Measurements from ENCODE around the gene RAD23B.

The RAD23B gene

DNA sequence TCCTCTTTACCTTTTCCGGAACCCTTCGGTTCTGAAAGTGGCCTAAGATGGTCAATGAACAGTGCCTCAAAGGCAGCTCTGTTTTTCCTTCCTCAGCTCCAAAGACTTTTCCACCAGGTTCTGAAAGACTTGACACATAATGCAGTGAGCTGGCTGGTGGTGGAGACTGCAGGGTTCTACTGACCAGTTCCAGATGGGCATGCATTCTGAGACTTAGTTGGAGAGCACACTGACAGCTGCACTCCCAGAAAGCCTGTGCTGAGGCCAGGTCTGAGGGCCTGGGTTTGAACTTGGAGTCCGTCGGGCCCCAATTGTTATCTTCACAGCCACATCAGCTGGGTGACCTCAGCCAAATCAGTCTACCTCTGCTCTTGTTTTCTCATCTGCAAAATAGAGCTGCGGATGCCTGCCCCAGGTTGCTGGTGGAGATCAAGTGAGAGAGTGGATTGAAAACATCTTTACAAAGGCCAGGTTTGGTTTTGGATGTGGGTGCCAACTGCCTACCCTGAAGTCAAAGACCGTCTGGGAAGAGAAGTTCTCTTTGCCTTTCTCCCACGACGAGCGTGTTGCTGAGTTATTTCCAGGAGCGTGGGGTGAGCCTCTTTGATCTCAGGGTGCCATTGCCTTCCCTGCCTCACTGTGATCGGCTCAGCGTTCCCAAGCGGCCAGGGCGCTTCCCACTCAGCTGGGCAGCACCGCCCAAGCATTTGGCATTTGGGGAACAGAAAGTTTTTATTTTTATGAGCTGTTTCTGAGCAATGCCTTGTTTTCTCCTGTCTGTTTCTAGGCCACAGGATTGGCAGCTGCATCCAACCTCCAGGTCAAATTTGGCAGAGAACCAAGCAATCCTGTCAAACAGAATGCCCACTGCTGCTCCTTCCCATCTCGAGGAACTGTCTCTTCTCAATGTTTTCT, 54.9 kb downstream of the RAD23B start:
- DNase-seq = peak in 1 of 3 donors; percentile 8

DNA sequence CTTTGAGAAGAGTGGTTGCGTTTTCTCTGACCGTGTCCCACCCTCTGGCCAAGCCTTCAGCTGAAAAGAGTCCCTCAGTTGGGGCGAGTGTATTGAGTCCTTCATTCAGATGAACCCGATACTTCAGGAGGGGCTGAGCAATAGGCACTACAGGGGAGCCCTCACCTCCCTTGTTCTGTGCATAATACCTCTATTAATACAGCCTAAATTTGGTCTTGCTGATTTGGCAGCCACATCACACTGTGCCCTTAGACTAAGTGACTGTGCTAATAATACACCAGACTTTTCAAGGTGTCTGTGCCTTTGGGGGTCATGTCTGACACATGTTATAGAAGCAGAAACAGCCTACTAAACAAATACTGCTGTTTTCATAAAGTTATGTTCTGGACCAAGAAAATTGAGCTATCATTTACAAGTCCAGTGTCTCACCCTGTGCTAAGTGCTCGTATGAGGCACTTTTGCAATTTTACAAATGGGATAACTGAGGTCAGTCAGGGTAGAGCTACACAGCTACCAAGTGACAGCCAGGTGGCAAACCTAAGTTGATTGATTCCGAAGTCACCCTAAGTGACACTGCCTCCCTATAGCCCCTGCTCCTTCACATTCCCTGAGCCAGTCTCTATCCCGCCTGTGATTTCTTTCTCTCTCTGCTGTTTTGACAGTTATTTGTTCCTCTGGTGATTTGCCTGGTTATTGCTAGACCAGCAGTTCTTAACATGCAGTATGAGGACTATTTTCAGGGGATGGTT, 56.0 kb downstream of the RAD23B start:
- no peak for DNase-seq

DNA sequence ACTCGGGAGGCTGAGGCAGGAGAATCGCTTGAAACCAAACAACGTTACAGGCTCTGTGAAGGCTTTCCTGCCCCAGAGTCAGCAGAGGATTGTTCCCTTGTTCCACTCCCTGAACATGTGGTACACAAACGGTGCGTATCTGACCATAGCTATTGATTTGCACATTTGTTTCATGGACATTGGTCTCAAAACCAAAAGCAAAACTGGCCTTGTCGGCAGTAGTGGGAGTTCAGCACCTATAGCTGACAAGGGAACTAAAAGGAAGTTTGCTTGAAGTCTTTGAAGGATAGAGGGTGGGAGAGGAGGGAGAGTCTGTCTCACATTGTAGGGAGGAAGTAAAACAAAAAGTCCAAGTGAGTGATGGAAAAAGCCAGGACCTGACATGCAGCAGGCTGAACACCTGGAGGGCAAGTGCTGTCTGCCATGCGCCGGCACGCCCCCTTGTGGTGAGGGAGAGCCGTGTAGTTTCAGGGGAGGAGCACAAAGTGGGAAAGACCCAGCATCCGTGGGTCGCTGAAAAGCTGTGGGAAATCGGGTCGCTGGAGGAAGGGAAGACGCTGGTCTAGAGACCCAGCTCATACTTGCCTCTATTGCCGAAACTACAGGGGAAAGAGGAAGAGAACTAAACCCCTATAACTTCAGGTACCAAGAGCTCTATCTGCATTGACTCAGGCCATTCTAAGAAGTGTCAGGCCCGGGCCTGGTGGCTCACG, 58.0 kb downstream of the RAD23B start:
- DNase-seq = peak; percentile 67 to 89 (median 81)

DNA sequence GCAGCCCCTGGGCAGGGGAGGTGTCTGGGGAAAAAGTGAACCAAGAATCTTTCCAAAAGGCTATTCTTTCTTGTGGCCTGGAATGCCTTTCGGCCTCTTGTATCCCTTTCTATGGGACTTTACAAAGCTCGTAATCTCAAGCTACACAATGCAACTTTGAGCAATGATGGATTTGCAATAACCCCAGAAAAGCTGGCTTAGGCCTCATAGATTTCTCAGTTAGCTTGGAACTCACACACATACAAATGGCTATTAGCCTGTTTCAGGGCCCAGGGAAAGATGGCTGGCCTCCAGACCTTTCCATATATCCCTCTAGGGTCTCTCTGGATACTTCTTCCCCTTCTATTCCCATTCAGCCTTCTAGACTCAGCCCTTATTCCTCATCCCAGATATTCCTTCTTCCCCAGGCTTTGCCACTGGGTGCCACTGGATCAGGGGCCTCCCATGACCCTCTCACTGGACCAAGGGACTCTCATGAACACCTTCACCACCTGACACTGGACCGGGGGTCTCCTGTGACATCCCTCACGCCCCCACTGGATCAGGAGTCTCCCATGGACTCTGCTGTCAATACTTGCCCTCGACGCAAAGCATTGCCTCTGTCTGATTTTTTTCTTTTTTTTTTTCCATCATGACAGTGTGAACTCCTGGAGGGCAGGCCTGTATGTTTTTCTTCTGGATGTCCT, 59.5 kb downstream of the RAD23B start:
- DNase-seq = no peak

DNA sequence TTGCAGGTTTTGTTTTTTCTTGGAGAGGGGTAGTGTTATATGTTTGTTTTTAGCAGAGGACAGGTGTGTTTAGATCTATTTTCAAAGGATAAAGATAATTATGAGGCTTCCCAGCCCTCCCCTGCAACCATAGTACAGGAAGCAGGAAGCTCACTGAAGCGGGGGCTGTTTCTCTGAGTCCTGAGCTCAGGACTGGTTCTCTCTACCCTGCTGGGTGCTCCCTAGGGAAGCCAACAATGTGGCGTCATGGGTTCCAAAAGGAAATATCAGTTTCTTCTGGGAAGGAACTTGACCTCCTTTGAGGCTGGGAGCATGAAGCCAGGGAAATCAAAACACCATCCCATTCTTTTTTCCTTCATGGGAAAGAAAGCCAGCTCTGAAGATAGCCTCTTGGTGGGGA, 62.2 kb downstream of the RAD23B start:
- no peak for DNase-seq

DNA sequence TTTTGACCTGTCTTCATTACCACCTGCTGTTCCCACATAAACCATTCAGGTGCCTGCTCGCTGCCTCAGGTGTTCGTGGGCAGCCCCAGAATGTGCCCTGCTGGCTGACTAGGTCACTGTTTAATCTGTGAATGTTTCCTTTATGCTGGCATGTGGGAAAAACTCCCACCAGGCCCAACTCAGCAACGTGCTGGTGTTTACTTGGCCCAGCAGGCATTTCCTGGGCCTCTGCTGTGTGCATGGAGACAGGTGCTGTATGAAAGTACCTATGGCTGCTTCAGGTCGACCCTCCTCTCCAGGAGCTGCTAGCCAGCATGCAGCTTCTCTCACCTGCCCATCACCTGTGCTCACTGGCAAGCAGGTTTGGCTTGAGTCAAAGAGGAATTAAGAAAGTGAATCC, 65.8 kb downstream of the RAD23B start:
- no peak for DNase-seq

DNA sequence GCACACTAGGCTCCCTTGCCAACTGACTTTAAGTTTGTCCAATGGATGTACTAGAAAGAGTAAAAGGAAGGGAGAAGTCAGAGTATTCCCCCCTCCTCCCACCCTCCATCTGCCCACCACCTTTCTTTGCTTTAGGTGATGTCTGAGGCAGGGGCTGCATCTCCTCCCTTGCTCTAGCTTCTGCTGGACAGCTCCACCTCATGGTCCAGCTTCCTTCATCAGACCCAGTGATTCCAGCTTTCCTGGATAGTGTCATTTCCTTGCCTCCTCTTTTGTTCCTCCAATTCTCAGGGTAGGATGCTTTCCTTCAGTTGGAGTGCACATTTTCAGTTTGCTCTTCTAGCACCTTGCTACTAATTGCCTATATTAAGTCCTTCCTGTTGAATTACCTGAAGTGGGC, 67.4 kb downstream of the RAD23B start:
- no peak for DNase-seq

DNA sequence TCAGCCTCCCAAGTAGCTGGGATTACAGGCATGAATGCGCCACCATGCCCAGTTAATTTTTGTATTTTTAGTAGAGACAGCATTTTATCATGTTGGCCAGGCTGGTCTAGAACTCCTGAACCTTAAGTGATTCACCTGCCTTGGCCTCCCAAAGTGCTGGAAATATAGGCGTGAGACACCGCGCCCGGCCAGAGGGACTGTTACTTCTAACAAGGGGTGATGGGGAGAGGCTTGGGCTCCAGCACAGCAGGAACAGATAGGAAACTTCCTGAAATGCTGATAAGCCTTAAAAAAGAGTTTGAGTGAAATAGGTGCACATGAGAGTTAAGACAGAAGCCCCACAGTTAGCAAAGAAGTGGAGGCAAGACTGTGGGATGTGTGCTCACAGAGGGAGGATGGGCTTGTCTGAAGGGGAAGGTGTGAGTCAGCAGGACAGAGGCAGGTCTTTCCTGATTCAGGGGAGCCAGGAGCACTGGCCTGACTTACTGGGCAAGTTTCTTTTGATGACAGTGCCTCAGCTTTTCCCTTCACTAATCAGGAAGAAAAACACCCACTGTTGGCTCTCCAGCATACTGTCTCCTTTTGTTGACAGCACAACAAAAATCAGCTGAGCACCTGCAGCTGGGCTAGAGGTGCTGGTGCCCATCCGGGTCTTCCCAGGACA, 68.4 kb downstream of the RAD23B start:
- DNase-seq = no peak

DNA sequence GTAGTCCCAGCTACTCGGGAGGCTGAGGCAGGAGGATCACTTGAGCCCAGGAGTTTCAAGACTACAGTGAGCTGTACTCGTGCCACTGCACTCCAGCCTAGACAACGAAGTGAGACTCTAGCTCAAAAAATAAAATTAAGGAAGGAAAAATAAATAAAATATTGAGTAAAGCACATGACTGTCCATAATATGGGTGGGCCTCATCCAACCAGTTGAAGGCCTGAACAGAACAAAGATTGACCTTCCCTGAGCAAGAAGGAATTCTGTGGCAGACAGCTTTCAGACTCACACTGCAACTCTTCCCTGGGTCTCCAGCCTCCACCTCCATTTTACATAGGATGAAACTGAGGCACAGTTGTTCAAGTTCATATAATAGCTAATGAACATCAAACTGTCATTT, 72.3 kb downstream of the RAD23B start:
- no peak for DNase-seq

DNA sequence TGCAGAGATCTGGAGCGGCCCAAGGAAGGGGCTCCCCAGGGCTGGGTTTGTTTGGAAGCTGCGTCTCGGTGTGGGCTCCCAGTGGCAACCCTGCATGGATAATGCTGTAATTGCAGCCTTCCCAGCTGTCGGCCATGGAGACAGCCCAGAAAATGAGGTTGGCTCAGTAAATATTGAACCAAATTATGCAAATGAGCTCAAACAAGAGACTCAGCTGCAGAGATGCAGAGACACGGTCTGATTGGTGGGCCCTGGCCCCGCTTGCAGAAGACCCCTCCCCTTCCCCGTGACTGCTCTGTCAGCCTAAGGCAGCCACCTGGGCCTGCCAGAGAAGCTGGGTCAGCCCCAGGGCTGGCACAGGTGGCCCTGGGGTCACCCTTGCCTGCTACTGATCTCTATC, 75.9 kb downstream of the RAD23B start:
- no peak for DNase-seq

DNA sequence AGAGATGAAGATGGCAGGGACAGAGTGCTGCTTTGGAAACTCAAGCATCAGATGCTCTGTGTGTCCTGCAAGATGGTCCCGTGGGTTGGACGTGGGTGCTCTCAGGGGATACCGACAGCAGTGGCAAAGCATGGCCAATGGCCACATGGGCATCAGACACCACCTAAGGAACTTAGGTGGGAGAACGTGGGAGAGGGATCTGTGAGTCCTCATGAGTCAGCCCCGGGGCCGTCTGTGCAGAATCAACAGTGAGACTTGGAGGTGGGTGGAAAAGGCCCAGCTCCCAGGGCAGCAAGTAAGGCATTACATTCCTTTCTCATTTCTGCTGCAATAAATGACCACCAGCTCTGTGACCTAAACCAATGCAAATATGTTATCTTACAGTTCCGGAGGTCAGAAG, 77.0 kb downstream of the RAD23B start:
- no peak for DNase-seq

DNA sequence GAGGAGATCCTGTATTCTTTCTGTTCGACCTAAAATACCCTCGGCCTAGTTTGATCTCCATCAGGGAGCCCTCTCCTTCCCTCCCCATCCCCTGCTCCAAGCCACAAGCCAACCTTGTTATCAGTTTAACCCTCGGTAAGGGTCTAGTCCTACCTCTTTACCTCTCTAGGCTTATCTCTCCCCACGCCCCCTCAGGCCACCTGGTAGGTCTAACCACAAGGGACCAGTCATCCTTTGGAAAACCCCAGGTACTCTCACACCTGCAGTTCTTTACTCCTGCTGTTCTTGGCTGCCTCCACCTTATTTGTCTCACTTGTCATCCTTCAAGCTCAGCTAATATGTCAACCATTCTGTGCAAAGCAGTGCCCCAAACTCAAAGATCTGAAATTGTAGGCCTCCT, 78.7 kb downstream of the RAD23B start:
- no peak for DNase-seq

DNA sequence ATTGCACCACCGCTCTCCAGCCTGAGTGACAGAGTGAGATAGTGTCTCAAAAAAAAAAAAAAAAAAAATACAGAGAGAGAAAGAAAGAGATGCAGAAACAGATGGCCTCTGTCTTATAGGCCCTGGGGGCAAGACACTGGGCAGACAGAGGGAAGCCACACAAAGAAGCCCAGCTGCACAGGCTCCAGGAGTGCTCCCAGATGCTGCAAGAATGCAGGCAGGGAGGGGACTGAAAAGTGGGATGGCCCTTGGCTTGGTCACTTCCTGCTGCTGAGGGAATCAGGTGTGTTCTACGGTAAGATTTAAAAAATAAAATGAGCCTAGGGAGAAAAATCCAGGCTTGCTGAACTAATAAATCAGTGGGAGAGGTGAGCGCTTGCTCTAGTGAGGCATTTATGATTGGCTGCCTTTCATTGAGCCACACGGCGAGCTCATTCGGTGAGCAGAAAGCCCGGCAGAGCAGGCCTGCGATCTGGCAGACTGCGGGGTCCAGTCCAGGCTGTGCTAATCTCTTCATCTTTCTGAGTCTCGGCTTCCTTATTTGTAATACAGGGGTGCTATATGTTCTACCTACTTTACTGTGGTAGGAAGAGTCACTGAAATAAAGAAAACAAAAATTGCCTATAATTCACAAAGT, 80.6 kb downstream of the RAD23B start:
- no peak for DNase-seq

DNA sequence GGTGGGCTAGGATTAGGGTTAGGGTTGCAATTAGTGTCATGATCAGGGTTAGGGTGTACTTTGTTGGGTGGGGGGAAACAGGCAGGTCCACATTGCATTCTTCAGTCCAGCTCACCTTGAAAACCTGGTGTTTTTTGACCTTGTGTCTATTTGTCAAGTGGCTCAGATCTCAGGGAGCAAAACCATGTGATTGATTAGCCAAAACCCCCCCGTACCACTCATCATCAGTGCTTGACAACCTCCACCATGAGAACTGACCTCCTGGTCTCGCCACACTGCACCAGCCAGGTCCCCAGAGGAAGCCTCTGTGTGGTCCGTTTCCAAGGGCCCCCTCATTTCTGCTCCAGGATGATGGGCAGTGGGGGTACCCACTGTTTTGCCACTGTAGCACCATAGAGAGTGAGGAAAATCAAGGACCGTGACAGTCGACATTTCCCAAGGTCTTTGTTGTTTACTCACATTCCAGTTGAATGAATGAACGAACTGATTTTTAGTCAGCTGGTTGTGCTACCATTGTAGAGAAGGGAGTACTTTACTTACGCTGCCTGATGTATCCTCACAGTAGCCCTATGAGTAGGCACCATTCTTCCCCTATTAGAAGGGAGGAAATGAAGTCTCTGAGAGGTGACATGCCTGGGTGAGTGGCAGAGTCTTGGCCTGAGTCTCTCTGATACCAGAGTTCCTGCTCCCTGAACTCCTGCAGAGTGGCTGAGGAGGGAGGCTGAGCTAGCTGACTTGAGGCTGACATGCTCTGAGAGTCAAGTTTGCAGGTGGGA, 84.8 kb downstream of the RAD23B start:
- no peak for DNase-seq

DNA sequence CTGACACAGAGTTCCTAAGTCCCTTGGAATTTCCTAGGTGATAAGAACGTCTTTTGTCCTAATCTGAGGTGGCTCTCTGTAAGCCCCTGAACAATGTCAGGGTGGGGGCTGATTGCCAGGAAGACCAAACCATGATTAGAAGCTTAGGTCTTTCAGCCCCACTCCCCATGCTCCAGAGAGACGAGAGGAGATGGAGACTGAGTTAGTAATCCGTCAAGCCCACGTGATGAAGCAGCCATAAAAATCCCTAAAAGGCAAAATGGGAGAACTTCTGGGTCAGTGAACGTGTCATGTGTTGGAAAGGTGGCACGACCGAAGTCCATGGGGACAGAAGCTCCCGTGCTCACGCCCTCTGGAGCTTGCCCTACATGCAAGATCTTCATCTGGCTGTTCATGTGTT, 85.6 kb downstream of the RAD23B start:
- DNase-seq = no peak

DNA sequence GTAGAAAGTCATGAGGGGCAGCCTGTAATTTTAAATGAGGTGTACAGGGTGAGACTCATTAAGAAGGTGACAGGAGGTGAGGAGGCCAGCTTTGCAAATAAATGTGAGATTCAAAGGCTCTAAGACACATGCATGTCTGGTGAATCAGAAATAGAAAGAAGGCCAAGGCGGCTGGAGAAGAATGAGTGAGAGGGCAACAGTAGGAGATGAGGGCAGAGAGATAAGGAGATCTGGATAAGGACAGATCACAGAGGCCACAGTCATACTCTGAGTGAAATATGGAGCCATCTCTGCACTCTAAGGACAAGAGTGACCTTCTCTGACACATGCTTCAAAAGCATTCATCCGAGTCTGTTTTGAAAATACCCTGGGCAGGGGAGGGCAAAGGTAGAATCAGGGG, 90.7 kb downstream of the RAD23B start:
- DNase-seq = no peak

DNA sequence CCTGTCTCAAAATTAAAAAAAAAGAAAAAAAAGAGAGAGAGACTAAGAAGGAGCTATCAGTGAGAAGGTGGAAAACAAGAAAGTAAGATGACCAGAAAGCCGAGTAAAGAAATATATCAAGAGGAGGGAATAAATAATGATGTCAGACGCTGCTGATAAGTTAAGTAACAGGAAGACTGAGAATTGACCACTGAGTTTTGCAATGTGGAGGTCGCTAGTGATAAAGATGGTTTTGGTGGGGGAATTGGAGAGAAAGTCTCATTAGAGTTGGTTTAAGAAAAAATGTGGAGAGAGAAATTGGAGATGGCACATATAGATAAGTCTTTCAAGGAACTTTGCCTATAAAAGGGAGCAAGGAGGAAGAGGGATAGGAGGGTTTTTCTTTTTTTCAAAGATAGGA, 91.9 kb downstream of the RAD23B start:
- no peak for DNase-seq

DNA sequence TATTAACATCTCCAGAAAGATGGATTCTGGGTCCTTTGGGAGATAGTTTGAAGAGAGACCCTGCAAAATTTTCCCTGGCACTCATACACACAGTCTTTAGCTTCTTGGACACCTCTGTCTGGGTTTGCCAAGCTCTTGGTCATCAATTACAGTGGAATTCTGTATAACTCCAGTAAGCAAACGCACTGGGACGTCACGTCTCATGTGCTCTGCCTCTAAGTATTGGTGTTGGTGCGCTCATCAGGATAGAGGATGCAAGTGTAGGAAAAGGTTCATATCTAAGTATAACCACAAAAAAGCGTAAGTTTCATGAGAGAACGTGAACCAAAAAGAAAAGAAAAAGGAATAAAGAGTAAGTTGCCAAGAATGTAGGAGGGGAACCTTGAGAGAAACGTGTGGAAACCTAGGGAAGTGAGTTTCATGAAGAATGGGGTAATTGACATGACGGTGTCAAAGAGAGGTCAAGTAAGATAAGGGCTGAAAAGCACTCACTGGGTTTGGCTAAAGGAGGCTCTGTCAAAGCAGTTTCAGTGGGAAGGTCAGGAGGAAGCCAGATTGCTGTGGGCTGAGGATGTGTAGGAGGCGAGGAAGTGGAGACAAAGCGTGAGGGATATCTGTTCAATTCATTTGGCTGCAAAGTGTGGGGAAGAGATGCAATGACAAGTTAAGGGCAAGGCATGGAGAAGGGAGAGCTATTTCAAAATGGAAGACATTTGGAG, 92.7 kb downstream of the RAD23B start:
- DNase-seq = peak; percentile 58 to 65 (median 65)

DNA sequence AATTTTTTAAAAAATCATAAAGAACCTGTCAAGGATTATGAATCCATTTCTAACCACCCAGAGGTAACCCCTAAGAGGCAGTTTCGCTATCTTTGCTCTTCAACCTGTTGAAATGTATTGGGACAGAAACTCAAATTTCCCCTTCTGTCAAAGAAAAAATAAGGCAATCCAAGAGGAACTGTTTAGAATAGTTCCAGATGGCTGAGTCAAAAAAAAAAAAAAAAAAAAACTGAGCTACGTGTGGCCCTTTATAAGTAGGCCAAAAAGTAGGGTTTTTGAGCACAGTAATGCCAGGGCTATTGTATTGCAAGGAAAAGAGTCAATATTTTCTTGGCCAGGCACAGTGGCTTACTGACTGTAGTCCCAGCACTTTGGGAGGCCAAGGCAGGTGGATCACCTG, 94.9 kb downstream of the RAD23B start:
- DNase-seq = peak; percentile 17 to 48 (median 25)

Measured in suppressor macrophage treated with lipopolysaccharide for 1 hour (primary cell).